Measurements from ENCODE around the gene GSG1.

DNA sequence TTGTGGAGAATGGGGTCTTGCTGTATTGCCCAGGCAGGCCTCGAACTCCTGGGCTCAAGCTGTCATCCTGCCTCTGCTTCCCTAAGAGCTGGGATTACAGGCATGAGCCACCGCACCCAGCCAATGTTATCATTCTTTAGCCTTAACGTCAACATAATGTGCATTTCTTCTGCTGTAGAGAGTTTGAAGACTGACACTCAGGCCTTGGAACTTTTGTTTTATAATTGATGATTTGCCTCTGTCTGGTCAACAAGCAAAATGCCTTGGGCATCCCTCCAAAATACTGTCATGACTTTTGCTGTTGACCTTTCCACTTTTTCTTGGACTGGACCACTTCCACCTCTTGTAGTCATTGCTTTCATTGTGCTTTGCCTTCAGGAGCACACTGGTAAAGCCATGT lies 30.3 kb downstream of the GSG1 start:
- TF ChIP-seq, protein P1, sequence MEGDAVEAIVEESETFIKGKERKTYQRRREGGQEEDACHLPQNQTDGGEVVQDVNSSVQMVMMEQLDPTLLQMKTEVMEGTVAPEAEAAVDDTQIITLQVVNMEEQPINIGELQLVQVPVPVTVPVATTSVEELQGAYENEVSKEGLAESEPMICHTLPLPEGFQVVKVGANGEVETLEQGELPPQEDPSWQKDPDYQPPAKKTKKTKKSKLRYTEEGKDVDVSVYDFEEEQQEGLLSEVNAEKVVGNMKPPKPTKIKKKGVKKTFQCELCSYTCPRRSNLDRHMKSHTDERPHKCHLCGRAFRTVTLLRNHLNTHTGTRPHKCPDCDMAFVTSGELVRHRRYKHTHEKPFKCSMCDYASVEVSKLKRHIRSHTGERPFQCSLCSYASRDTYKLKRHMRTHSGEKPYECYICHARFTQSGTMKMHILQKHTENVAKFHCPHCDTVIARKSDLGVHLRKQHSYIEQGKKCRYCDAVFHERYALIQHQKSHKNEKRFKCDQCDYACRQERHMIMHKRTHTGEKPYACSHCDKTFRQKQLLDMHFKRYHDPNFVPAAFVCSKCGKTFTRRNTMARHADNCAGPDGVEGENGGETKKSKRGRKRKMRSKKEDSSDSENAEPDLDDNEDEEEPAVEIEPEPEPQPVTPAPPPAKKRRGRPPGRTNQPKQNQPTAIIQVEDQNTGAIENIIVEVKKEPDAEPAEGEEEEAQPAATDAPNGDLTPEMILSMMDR (IDR thresholded peaks at IDR 0.05) = no peak
- no peak for TF ChIP-seq POLR2A (IDR thresholded peaks at IDR 0.05)
